NOMO-1 treated with DMSO at 0.1 percent for 48 hours (cell line): ENCODE measurements around the gene ANO8.

Source experiments
- DNase-seq: peaks from one replicate; lab custom pipeline; 2025; ENCODE audit not compliant: unreplicated experiment; lab: John Stamatoyannopoulos, UW

Gene ANO8

DNA sequence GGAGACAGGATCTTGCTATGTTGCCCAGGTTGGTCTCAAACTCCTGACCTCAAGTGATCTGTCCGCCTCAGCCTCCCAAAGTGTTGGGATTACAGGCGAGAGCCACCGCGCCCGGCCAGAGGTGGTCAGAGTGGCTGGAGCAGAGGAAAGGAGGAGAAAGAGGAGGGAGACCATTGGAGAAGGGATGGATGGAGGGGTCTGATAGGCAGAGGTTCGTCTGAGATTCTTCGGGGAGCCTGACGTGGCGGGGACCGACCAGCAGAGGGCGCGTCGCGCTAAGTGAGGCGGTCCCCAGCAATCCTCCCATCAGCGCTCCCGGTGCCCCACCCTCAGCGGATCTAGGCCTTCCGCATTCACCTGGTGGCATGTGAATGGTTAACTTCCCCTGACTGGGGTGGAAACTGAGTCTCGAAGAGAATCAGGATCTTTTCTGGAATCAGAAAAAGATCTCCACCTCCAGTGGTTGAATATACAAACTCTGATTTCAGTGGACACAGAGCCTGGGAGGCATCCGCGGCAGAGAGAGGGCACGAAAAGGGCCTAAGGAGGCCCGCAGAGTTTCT is 11.5 kb upstream of the ANO8 start:
- DNase-seq = peak; percentile 56

DNA sequence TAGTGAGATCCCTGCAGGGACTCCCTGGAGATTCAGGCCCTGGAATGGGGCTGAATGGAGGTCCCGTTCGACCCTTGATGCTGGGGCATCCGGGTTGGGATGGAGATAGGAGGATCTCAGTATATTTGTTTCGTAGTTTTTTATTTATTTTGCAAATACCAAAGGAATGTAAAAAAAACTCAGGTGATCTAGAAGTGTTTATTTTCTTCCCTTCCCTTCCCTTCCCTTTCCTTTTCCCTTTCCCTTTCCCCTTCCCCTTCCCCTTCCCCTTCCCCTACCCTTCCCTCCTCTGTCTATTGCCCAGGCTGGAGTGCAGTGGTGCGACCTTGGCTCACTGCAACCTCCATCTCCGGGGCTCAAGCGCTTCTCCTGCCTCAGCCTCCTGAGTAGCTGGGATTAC is 7.2 kb upstream of the ANO8 start:
- DNase-seq = no peak

DNA sequence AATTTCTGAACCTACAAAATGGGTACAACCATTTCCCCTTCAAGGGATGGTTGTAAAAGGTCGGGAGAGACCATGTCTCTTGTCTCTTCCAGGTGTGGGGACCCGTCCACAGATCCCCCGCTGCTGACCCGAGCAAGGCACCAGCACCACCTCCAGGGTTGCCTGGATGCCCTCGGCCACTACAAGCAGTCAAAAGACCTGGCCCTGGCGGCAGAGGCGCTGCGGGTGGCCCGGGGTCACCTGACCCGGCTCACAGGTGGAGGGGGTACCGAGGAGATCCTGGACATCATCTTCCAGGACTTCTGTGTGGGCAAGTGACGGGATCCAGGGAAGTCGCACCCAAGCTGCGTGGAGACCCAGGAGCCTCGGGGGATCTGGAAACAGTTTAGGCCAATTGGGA is 6.7 kb upstream of the ANO8 start:
- no peak for DNase-seq

DNA sequence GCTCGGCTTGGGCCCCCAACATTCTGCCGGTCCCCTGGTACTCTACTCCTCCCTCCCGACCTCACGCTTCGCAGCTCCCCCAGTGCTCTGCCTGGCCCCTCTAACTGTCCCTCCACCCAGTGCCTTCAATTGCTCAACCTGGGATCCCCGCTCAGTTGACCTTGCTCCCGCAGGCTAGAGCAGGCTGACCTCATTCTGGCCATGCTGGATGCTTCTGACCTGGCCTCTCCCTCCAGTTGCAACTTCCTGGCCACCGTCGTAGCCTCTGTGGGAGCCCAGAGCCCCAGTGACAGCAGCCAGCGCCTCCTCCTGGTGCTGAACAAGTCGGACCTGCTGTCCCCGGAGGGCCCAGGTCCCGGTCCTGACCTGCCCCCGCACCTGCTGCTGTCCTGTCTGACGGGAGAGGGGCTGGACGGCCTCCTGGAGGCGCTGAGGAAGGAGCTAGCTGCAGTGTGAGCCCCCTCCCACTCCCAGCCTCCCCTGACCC is 6.3 kb upstream of the ANO8 start:
- no peak for DNase-seq

DNA sequence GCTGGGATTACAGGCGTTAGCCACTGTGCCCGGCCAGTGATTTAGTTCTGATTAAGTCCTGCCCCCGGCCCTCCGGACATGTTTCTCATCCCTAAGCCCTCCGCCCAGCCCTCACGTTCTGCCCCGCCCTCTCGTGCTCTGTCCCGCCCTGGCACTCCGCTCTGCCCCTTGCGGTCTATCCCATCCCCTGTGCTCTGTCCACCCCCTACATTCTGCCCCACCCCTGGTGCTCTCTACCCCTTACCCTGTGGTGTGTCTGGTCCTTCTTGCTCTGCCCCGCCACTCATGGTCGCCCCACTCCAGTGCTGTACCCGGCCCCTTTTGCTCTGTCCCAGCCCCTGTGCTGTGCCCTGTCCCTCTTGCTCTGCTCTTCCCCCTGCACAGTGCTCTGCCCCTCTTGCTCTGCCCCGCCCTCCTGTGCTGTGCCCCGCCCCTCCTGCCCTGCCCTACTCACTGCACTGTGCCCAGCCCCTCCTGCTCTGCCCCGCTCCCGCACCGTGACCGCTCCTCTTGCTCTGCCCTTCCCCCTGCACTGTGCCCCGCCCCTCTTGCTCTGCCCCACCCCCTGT is 5.7 kb upstream of the ANO8 start:
- no peak for DNase-seq

DNA sequence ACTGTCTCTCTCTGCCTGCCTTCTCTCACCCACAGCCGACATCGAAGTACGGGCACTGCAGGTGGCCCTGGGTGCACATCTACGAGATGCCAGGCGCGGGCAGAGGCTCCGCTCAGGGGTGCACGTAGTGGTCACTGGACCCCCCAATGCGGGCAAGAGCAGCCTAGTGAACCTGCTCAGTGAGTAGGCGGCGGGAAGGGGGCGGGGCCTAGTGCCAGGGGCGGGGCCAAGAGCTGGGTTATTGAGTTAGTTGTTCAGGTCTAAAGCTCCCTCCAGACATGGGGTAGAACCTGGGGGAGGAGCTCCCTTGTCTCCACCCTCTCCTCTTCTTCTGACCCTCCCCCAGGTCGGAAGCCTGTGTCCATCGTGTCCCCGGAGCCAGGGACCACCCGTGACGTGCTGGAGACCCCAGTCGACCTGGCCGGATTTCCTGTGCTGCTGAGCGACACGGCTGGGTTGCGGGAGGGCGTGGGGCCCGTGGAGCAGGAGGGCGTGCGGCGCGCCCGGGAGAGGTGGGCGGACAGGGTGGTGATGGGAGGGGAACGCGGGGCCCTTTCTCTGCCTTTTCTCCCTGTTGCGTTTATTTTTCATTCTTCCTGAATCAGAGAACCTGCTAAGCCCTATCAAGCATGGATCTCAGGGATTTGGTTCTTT is 4.6 kb upstream of the ANO8 start:
- no peak for DNase-seq

DNA sequence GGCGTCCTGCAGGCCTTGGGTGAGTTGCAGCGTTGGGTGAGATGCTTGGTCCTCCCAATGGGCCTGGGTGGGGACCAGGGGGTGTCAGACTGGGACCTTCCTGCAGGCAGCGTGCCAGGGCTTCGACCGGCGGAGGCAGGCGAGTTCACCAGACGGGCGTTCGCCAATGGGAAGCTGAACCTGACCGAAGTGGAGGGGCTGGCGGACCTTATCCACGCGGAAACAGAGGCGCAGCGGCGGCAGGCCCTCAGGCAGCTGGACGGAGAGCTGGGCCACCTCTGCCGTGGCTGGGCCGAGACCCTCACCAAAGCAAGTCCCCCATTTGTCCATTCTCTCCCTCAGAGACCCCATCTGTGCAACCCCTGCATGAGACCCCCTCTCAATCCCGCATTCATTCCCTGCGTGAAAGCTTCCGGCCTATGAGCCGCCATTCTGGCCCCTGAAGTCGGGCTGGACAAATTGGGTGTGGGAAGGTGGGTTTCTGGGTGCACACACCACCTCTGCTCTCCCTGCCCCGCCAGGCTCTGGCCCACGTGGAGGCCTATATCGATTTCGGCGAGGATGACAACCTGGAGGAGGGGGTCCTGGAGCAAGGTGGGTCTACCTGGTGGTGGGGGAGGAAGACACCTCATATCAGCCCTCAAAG is 3.9 kb upstream of the ANO8 start:
- DNase-seq = no peak

DNA sequence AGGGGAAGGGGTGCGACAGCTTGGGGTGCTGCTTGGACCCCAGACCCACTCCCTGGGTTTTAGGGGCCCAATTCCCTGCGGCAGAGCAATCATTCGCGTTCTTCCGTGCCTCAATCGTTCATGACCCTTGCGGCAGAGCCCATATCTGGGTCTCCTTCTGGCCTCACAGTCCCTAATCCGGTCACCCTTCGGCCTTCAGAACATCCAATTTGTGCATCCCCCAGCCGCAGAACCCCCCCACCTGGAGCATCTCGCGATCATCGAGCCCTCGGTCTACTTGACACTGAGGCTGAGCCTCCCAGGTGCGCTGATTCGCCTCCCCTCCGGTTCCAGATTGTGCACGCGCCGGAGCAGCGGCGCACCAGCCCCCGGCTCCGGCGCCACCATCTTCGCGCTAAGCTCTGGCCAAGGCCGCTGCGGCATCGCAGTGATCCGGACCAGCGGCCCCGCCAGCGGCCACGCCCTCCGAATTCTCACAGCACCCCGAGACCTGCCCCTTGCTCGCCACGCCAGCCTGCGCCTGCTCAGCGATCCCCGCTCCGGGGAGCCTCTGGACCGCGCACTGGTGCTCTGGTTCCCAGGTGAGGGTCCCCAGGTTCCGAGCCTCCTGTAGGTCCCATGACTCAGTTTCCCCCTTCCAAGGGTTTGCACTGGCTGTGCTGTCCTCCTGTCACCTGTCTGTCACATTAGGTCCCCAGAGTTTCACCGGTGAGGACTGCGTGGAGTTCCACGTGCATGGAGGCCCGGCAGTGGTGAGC is 3.2 kb upstream of the ANO8 start:
- peak; percentile 14 for DNase-seq

DNA sequence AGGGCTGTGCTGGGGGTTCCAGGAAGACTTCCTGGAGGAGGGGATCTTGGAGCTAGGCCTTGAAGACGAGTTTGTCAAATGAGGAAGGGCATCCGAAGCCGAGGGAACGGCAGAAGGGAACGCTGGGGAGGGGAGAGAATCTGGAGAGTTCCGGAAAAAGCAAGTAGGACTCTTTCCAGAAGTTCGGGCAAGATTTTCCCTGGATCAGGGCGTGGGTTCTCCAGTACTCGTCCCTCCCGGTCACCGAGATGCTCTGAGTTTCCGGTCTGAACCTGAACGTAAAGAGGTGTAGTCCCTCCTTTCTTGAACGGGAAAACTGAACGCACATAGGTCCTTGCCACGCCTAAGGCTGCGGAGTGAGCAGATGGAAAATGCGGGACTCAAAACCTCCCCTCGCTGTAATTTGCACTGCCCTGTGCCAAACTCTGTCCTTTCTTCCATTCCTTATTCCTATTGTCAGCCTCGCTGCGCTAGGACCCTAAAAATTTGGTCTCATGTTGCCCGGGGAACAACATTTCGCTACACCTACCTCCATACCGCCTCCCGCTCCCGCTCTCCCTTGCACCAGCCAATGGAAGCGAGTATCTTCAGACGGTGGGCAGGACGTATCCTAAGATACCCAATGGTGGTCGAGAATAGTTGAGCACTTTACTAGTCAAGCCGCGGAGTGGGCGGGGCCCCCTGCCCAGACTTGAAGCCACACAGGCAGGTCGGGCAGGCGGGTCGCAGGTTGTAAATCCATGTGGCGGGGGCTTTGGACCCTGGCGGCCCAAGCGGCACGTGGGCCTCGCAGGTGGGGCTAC is 2.4 kb upstream of the ANO8 start, which contains the start of gene GTPBP3:
Gene GTPBP3 (plus strand): TSS at position 682 of the 803 bp plus-strand sequence. CDS start 59 bp downstream, at position 741.
- DNase-seq = peak; percentile 99

DNA sequence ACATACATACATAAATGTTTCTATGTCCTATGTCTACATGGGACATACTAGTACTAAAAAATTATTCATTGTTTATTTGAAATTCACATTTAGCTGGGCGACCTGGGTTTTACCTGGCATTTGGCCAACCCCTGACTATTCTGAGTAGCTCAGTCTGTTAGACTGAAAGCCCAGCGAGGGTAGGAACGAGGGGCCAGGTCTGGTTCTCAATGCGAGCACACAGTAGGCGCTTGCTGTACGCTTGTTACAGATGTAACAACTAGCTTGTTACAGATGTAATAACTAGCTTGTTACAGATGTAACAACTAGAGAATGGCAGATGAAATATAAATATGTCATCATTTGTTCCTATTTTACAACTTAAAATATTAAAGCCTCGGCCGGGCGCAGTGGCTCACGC is 920 bp upstream of the ANO8 start:
- no peak for DNase-seq

DNA sequence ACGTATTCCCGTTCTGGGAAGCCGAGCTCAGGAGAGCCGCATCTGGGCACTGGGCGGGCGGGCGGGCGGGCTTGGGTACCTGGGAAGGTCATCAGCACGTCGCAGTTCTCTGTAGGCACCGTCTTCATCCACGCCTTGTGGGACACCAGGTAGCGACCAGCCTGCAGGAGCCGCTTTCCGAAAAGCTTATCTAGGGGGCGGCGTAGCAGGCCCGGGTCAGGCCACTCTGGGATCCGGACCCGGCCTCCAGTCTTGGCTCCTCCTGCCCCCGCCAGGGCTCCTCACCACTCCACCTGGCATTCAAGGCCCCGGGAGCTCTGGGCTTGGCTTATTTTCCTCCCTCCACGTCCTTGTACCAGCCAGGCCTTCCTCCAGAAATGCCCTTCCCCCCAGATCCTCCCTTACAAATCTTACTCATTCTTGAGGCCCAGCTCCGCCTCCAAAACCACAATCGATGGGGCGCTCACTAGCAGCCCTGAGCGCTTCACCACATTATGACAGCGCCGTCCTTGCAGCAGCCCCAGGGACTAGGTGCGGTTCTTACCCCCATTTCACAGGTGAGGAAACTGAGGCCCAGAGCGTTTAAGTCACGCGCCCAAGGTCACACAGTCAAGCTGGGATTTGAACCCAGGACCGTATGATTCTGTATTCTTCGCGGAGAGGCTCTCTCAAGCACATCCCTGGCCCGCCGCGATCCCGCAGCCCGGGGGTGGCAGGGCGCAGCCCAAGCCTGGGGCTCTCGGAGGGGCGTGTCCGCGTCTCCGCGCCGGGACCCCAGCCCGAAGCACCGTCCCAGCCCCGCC is 843 bp downstream of the ANO8 start:
- DNase-seq = peak; percentile 92

DNA sequence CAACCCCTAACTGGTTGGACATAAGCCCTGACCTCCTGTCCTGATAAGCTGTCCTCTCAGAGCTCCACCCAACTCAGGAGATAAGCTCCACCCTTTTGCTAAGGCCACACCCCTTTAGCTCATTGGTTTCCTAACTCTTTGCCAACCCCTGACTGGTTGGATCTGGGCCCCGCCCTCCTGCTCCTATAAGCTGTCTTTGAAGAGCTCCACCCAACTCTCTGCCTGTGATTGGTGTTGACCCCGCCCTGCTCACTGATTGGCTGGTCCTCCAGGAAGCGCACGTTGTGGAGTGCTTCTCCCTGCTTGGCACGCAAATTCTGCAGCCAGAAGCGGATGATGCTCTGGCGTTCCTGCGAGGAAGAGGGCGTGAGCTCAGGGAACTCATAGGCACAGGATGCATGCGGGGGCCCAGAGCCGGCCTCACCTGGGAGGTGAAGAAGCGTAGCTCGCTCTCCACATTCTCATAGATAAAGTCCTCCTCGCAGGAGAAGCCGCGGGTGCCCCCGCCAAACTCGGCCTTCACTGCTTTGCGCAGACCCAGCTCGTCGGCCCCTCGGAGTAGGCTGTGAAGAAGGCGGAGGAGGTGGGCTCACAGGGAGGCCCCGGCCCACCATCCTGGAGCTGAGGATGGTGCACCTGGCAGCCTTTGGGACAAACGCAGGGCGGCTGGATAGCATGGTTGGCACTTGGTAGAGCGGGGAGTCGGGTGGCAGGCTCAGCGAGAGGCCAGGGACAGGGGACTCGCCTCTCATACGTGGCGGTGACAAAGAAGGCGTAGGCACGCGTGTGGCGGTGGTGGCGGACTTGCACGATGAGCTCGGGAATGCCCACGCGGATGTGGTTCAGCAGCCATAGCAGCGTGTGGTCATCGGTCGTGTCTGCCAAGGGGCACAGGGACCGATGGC is 1.7 kb downstream of the ANO8 start:
- peak; percentile 19 for DNase-seq

DNA sequence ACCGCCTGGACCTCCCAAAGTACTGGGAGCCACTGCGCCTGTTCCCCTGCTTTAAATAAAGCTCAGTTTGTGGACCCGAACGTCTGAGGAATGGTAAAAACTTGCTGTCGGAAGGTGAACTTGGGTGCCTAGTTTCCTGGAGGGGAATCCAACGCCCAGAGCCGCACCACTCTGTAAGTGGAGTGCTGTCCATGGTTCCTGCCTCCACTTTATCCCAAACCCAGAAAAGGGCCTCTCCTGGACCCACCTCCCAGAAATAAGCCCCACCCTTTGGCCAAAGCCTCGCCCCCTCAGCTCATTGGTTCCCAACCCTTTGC is 2.3 kb downstream of the ANO8 start:
- no peak for DNase-seq

DNA sequence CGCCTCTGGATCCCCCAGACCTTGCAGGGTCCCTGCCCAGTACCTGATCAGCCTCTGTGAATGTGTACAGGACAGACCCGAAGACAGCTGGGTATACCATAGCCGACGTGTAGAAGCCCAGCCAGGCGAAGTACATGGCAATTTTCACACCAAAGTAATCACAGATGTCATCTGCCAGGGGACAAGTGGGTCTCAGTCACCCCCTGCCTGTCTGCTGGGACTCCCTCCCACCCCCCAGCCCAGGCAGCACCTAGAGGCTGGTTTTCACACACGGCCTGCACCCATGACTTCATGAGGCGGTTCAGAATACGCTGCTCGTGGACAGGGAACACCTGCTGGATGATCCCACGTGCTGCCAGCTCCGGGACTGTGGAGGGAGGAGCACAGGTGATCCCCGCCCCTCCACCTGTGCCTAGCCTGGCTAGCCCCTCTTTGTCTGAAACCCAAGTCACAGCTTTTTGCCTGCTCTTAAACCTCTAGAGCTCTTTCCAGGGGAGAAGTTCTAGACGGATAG is 3.6 kb downstream of the ANO8 start:
- no peak for DNase-seq

DNA sequence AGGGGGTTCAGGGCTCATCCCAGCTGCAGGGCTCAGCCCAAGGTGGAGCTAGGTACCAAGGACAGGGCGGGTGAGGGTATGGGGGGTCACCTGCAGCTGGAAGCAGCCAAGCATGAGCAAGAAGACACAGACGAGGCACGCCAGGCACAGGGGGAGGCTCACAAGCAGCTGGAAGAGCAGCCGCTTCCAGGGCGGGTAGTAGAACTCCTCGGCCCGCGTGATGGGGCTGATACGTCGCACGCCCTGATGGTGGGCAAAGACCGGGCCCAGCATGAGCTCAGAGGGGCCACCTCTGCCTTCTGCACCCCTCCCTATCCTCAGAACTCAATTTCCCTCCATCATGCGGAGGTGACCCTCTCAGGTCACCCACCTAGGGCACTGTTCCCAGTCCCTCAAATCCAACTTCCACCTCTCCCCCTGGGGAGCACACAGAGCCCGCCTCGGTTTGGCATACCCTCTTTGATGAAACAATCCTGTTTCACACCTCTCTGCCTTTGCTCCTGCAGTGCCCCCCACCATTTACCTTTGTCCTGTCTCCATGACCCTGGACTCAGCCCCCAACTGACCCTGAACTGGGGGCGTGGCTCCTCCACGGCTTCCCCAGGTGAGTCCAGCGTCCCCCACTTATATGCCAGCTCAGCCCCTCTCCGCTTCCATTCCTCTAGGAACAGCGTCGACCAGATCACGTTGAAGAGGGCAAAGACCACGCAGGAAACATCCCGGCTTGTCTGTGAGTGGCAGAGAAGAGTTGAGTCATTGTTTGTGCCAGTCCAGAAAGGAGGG is 4.2 kb downstream of the ANO8 start:
- no peak for DNase-seq

DNA sequence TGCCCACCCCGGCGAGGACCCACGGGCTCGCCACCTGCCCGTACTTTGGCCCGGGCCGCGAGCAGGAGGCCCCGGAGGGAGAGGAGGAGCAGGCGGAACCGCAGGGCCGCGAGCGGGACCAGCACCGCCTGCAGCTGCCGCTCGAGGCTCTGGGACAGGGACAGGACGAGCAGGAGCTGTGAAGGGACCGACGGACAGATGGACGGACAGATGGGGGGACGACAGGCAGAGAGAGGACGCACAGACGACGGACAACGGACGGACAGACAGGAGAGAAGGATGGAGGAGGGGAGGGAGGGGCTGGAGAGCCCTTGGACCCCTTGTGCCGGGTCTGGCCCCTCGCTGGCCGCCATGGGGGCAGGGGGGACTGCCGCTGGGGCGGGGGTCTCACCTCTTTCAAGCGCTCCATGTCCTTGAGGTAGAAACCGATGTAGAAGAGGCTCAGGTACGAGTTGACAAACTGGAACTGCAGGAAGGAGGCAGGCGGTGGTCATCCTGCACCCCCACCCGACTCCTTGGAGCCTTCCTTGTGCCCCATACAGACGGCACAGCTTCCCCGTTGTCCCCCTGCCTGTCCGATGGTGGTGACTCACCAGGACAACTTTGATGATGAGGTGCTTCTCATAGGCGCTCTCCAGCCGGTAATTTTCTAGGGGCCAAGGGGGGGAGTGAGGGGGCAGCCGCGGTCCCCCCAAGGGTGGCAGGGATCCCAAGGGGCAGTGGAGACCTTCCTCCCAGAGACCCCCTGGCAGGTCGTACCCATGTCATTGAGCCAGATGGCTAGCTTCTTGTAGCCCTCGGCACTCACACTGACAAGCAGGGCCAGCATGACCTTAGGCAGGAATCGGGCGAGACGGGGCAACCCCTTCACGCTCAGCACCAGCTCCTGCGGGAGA is 5.0 kb downstream of the ANO8 start:
- no peak for DNase-seq
